GM18517 (cell line): ENCODE data around the gene TLL2.

Experiments
- ATAC-seq: cut with Tn5 transposase; IDR thresholded peaks from one replicate; pipeline ENCODE4 v1.9.1; 2021; ENCODE audit warnings: mild to moderate bottlenecking, moderate library complexity; ENCODE audit not compliant: unreplicated experiment

Gene TLL2

GRCh38 chr10:96401036-96401435 is 112.7 kb downstream of the TLL2 start:
- no peak for ATAC-seq

DNA sequence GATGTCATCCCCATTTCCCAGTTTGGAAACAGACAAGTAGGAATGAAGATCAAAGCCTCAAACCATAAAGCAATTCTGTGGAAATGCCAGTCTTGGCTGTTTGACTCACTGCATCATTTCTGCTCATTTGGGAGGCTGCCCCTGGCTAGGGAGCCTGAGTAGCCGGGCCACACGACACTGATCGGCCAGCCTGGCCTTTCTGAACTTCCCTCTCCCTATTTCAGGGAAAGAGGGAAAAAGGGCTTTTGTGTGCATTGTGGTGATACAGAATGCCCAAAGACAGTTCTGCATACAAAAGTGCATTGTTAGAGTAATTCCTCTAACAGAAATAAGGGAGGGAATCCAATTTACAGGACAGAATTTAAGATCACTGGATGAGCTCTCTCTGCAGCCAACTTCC is 113.3 kb downstream of the TLL2 start:
- no peak for ATAC-seq

- ATAC-seq = no peak
Observed at GRCh38 chr10:96397902-96398301, 115.8 kb downstream of the TLL2 start.

DNA sequence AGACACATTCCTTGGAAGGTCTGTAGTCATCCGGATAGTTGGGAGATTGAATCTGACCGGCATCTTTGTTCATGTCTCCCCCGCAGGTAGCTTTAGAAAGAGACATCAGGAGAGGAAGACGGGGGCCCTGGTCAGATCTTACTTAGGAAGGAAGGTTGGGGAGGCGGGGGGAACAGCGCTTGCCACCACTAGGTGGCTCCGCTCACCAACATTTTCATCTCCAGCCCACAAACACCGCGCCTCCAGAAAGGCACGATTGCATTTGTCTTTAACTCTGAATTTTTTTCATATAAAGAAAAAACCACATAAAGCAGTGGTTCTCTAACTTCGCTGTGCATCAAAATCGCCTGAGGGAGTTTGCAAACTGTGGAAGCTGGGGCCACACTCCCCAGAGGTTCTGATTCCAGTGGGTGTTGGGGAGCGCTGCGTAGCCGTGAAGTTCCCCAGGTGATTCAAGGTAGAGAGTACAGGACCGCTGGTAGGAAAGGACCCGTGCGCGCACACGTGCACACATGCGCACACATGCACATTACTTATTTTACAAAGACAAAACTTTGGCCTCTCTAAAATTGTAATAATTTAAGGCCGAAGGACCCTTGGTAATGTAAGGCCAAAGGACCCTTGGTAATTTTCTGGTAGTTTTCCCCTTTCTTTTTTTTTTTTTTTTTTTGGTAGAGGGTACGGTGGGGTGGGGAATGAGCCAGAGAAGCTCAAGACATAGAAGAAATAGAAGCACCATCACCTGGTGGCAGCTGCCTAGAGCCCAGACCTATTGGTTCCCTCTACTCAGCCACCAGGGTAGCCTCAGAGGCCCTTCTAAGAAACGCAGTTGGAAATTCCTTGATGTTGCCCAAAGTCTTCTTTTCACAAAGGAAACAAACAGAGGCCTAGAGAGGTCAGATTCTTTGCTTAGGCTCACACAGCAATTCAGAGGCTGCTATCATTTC is 117.5 kb downstream of the TLL2 start:
- ATAC-seq = no peak

DNA sequence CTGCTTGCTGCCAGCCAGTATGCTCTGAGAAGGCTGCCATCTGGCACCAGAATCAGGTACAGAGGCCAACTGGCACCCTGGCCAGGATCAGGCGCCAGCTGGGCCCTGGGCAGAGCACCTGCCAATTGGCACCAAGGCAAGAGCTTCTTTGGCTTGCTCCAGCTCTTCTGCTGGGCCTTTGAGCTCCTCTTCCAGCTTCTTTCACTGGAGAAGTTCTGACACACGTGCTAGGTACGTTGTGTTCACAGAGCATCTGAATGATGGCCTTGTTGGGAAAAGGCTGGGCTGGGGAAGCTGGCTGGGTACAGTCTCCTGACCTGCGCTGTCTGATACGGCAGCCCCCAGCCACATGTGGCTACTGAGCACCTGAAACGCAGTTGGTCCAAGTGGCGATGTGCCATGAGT is 123.3 kb downstream of the TLL2 start:
- ATAC-seq = no peak

GRCh38 chr10:96389785-96390184 is 123.9 kb downstream of the TLL2 start:
- no peak for ATAC-seq

- no peak for ATAC-seq
Observed at GRCh38 chr10:96387601-96388000, 126.1 kb downstream of the TLL2 start.

- ATAC-seq = no peak
Observed at GRCh38 chr10:96387161-96387560, 126.6 kb downstream of the TLL2 start.

- no peak for ATAC-seq
Observed at GRCh38 chr10:96384506-96384905, 129.2 kb downstream of the TLL2 start.

GRCh38 chr10:96380821-96381220 is 132.9 kb downstream of the TLL2 start:
- no peak for ATAC-seq

GRCh38 chr10:96379758-96380157 is 134.0 kb downstream of the TLL2 start:
- ATAC-seq = no peak

- ATAC-seq = no peak
Observed at GRCh38 chr10:96378741-96379140, 135.0 kb downstream of the TLL2 start.

DNA sequence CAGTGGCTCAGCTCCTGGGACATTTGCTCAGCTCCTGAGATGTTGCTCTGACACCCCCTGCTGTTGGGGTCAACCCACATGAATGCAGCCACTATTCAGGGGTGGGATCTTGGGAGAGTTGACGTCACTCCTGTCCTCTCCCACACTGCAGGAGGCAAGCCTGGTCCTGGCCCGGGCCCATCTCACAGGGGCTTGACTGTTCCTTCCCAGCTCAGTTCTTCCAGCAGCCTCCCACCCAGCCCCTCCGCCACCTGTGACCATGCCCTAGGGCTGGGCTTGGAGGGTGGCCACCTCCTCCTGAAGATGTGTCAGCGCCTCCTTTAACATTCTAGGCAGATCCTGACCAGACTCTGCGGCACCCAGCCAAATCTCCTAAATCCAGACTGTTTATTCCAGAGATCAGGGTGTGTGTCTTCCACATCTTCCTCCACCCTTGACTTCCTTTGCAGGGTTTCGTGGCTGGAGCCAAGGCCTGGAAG is 135.9 kb downstream of the TLL2 start:
- no peak for ATAC-seq

- ATAC-seq = no peak
Observed at GRCh38 chr10:96376483-96376882, 137.2 kb downstream of the TLL2 start.

GRCh38 chr10:96374985-96375830 is 138.5 kb downstream of the TLL2 start:
- ATAC-seq = no peak

GRCh38 chr10:96374639-96374984 is 139.1 kb downstream of the TLL2 start:
- ATAC-seq = no peak

GRCh38 chr10:96374004-96374403 is 139.7 kb downstream of the TLL2 start:
- ATAC-seq = no peak

- ATAC-seq = no peak
Observed at GRCh38 chr10:96371356-96371755, 142.4 kb downstream of the TLL2 start.

- ATAC-seq = no peak
Observed at GRCh38 chr10:96370584-96371157, 143.1 kb downstream of the TLL2 start.

DNA sequence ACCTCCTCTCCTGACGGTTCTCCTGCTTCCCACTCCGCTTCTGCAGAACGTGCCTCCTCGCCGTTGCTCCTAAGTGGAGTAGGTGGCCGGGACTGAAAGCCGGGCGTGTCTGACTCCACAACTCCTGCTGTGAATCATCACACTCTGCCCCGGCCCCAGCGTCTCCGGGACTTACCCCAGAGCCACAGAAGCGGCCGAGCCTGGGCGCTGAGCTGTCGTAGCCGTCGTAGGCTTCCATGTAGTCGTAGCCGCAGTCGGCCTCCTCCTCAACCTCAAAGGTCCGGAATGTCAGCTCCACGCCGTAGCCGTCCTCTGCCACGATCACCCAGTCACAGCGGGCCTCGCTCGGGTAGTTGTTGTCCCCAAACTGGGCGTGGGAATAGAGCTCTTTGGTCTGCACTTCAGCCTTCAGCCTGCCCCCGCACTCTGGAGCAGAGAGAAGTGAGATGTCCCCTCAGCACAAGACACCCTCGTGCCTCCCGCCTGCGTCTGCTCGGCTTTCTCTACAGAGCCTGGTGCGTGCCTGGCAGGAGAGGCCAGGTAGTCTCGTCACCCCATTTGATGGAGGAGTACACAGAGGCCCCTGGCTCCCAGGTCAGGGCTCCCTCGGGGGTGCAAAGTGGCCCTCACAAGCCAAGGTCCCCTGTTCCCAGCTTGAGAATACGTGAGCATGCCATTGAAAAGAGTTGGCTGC is 143.7 kb downstream of the TLL2 start:
- no peak for ATAC-seq

GRCh38 chr10:96368971-96369370 is 144.8 kb downstream of the TLL2 start:
- ATAC-seq = no peak
